ENCODE data around the gene CDCA8. TPM values are rescaled to one million over a fixed set of nuclear protein-coding genes. Genes with fewer than 3 reads are reported as not detected.

Gene CDCA8
- total RNA-seq (2014; rRNA removed; shearing (Covaris generic)): 33.6 and 44.3 TPM in 2 replicates

DNA sequence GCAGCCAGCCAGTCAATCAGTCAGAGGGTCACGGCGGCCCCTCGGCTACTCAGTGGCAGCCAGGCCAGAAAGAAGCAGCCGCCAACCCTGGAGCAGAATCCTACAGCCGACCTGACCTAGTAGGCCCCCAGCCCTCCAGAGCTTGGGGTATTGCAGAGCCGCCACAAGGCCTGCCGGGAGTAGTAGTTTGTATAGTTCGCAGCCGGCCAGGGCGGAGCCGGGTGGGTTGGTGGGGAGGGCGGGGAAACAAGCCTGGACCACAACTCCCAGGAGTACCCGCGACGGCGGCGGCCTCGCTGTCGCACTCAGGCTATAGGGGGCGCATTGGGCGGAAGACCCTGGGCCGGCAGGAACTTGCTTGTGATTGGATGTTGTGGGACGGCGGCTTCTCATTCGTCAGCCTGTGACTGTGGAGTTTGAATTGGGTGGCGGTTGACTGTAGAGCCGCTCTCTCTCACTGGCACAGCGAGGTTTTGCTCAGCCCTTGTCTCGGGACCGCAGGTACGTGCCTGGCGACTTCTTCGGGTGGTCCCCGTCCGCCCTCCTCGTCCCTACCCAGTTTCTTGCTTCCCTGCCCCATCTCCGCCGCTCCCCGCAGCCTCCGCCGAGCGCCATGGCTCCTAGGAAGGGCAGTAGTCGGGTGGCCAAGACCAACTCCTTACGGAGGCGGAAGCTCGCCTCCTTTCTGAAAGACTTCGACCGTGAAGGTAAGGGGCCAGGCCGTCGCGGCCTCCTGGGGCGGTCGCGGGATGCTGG, at the start of gene CDCA8:
TSS of gene CDCA8 (plus strand) at position 439 of the 756 bp plus-strand sequence. CDS start at position 614, 175 bp downstream.
- DNase-seq (ENCODE audit: low read depth): peak; percentile 99

- DNase-seq (ENCODE audit: low read depth): peak; percentile 31
These were observed 45.0 kb upstream of the CDCA8 start for GRCh38 chr1:37647281-37647680.

DNA sequence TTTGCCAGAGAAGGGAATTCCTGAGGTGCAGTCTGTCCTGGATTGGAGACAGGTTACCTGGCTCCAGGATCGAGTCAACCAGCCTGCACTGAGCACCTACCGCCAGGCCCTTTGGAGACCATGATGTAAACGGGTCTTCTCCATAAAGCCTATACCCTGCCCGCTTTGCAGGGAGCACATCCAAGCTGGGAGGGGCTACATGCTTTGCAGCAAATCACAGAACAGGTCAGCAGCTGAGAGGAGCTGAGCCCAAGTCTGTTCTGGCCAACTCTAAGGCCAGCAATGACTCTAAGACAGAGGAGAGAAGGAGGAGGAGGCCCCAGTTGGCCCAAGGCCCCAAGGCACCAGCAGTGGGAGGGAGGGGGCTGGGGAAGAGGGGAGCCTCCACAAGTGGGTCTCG, 42.1 kb upstream of the CDCA8 start:
- DNase-seq (ENCODE audit: low read depth): no peak

DNA sequence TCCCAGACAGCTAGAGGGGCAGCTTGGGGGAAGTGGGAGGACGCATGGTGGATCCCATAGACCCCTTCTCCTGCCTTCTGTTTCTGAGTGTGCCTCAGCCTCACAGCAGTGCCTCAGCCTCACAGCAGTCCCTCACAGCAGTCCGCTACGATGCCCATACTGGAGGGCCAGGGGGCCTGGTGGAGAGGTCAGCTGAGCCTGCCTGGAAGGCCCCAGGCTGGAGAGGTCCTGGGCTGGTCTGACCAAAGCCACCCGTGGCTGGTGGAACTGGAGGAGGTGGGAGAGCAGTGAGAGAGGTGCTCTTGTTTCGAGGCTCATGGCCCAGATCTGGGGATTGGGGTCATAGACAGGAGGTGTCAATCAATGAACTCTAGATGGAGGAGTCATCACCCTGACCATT, 41.6 kb upstream of the CDCA8 start:
- no peak for DNase-seq (ENCODE audit: low read depth)

DNA sequence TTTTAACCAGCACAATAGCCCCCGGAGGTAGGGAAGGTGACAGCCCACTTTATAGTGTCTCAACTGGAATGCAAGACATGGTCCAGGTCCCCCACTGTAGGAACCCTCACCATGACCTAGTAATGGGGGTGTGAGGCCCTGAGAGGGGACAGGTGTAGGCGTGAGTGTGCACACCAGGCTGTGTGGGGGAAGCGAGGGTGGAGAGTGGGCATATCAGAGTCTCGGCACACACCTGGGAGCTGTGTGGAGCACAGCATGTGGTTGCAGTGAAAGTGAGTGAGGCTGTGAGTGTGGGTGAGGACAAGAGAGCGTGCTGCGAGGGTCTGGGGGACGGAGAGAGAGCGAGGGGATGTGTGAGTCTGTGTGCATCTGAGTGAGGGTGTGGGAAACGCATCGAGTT, 40.5 kb upstream of the CDCA8 start:
- no peak for DNase-seq (ENCODE audit: low read depth)

DNA sequence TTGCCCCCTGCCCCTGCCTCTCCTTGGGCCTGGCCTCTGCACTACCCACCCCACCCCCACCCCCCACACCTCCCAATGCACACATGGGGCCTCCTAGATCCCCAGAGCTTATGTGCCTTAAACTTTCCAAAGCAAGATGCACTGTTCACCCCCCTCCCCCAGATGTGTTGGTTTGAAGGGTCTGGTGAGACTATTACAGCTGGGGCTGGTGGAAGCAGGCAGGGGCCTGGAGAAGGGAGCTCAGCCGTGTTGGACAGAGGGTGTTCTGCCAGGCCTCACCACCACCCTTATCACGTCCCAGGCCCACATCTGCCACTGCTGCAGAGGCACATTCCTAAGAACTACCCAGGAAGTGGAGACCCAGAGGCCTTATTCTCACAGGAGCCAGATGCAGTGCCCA, 39.3 kb upstream of the CDCA8 start:
- no peak for DNase-seq (ENCODE audit: low read depth)

DNA sequence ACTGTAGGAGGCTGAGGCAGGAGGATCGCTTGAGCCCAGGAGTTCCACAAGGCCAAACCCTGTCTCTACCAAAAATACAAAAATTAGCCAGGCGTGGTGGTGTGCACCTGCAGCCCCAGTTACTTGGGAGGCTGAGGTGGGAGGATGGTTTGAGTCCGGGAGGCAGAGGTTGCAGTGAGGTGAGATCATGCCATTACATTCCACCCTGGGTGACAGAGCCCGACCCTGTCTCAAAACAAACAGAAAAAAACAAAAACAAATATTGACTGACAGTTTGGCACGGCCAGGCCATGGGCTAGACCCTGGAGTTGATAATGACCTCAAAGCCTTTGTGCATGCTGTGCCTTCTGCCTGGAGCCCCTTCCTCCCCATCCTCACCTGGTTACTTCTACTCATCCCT, 38.4 kb upstream of the CDCA8 start:
- DNase-seq (ENCODE audit: low read depth): no peak

GRCh38 chr1:37655274-37655673, 37.0 kb upstream of the CDCA8 start:
- DNase-seq (ENCODE audit: low read depth): no peak

DNA sequence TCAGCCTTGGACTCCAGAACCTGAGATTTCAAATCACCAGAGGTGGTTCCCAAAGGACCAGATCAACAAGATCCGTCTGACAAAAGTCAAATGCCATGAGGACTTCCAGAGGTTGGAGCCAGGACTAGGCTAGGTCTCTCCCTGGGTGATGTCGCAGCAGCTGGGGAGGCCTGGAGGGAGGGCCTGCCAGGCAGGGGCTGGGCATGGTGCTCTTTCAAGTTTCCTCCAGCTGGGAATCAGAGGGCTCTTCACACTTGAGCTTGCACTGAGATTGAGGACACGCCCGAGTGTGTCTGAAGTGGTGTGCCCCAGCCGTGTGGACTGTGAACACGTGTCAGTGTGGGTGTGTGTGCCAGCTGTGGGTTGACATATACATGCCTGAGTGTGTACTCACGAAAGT, 36.3 kb upstream of the CDCA8 start:
- no peak for DNase-seq (ENCODE audit: low read depth)

- no peak for DNase-seq (ENCODE audit: low read depth)
These were observed 35.4 kb upstream of the CDCA8 start for GRCh38 chr1:37656881-37657280.

GRCh38 chr1:37657620-37658412, 34.5 kb upstream of the CDCA8 start:
- no peak for DNase-seq (ENCODE audit: low read depth)

DNA sequence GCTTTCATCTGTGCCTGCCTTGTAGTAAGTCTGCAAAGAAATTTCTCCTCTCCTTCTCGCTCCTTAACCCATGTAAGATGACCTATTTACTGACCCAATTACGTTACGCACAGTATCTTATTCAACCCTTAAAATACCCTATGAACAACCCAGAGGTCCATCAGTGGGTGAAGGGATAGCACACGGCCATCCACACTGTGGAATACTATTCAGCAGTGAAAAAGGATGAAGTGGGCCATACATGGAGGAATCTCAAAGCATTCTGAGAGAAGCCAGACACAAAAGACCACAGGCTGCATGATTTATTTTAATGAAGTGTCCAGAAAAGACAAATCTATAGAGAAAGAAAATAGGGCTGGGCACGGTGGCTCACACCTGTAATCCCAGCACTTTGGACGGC, 33.8 kb upstream of the CDCA8 start:
- no peak for DNase-seq (ENCODE audit: low read depth)

- DNase-seq (ENCODE audit: low read depth): no peak
These were observed 31.7 kb upstream of the CDCA8 start for GRCh38 chr1:37660664-37661063.

DNA sequence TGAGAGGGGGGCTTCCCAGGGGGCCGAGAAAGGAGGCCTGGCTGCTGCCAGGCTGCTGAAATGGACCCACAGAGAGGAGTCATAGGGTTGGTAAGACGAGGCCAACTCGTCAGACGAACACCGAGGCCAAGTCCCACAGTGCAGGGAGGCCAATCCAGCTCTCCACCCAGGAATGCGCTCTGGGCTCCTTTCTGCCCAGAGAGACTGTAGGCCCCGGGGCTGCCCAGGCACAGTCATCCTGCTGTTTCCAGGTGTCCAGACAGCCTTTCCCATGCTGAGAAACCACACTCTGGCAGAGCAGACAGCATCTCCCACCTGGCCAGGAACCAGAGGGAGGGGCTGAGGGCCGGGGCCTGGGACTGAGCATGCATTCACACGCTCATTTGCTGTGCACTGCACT, 30.9 kb upstream of the CDCA8 start:
- peak; percentile 23 for DNase-seq (ENCODE audit: low read depth)

DNA sequence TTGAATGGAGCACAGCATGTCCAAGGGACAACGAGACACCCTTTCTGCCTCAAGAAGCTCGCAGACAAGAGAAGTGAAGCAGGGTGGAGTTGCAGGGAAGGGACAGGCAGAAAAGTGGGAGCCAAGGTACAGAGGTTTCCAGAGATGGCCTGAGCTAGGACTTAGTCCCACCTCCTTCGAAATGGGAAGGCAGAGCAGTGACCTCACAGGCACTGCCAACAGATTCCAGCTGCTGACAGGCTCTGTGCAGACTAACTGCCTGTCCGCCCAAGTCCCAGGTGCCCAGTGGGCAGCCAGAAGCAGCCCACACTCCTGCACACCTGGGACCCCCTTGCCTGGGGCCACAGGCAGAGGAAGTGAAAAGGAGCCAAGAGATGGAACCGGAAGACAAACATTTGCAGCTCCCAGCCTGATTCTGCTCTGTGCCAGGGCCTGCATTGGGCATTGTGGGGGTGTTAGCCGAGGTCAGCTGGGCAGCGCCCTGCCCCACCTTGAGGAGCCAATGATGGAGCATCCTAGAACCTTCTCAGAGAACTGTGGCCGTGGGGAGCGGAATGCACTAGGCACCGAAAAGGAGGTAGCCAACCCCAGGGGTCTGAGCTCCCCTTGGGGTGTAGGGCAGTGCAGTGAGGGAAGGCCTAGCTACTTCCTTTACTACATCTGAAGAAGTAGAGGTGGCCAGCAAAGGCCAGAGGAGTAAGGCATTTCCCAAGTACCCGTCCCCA, 30.1 kb upstream of the CDCA8 start:
- no peak for DNase-seq (ENCODE audit: low read depth)

- peak; percentile 37 for DNase-seq (ENCODE audit: low read depth)
These were observed 28.8 kb upstream of the CDCA8 start for GRCh38 chr1:37663426-37664000.

- DNase-seq (ENCODE audit: low read depth): no peak
These were observed 26.0 kb upstream of the CDCA8 start for GRCh38 chr1:37666241-37666867.

DNA sequence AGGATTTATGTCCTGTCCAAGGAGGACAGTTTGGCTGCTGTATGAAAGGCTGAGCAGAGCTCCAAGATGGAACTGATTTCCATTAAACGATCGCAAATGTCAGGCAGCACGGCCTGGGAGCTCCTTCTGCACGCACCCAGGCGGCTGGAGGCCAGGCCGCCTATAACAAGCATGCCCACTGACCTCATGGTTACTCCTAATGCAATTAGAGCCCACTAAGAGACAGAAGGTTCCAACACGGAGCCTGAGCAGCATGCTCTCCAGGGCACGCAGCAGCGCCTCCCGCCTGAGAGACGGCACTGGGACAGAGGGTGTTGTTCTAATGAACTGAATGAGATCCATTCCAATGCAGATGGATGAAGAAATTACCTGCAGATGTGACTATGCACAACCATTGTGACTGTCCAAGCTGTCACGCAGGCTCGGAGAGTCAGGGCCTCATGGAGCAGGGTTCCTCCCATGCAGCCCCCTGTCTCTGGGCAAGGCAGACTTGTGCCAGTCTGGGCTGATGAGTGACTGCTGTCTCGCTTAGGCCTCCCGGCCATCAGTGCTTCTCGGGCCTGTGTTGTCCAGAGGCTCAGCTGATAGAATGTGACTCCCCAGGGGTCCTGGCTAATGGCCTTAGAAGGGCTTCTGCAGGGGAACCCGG, 25.2 kb upstream of the CDCA8 start:
- no peak for DNase-seq (ENCODE audit: low read depth)

- no peak for DNase-seq (ENCODE audit: low read depth)
These were observed 22.2 kb upstream of the CDCA8 start for GRCh38 chr1:37670133-37670532.

GRCh38 chr1:37671261-37671660, 21.1 kb upstream of the CDCA8 start:
- no peak for DNase-seq (ENCODE audit: low read depth)

Measured in Daoy (cell line).